HG02678 (cell line): ENCODE data around the gene FBP1.
"Not testable (repeated sequence)": the region's sequence is repeated elsewhere in the genome, so short reads cannot be mapped to it uniquely, and the experiment has no call there.

ENCODE experiments used
- ATAC-seq: cut with Tn5 transposase; IDR thresholded peaks from one replicate; pipeline ENCODE4 v1.9.1; 2021; ENCODE audit warnings: mild to moderate bottlenecking, moderate library complexity; ENCODE audit not compliant: unreplicated experiment

FBP1 gene

GRCh38 chr9:94623253-94623652, 16.1 kb downstream of the FBP1 start:
- no peak for ATAC-seq

GRCh38 chr9:94622087-94622800, 17.1 kb downstream of the FBP1 start:
- no peak for ATAC-seq

DNA sequence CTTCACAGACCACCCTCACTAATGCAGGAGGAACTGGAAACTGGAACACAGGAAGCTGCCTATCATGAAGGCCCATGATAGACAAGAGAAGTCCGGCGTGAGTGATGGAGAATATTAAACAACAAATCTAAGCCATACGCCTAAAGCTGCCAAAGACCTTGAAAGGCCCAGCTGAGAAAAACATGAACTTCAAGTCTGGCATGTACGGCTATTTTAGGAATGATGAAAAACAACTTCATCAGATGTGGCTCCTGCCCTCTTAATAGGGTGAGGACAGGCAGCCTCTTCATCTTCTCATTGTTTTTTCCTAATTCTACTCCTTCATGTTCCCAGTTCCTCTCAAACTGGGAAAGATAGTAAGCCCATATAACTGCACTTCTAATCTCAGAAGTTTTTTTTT, 20.3 kb downstream of the FBP1 start:
- no peak for ATAC-seq

GRCh38 chr9:94613003-94613402, 26.3 kb downstream of the FBP1 start:
- ATAC-seq, result no peak

DNA sequence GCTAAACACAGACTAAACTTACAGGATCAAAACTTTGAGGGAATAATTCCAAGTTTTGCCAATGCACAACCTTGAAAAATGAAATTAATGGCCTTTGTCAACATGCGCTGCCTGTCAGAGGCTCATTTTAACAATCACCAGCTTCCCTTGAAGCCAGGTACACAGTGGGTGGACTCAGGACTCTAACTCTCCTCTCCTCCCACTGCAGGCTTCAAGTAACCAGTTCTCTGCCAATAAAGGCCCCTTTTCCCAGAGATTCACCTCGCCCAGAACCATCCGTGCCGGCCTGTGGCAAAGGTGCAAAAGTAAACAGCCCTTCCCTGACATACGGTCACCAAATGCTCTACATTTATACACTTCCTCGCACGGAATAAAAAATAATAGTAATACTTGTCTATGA, 27.2 kb downstream of the FBP1 start:
- ATAC-seq, result no peak

- no peak for ATAC-seq
Measured at GRCh38 chr9:94611638-94612068, 27.7 kb downstream of the FBP1 start.

- no peak for ATAC-seq
Measured at GRCh38 chr9:94610181-94610606, 29.1 kb downstream of the FBP1 start.

GRCh38 chr9:94607423-94607691, 32.0 kb downstream of the FBP1 start:
- ATAC-seq, result no peak

DNA sequence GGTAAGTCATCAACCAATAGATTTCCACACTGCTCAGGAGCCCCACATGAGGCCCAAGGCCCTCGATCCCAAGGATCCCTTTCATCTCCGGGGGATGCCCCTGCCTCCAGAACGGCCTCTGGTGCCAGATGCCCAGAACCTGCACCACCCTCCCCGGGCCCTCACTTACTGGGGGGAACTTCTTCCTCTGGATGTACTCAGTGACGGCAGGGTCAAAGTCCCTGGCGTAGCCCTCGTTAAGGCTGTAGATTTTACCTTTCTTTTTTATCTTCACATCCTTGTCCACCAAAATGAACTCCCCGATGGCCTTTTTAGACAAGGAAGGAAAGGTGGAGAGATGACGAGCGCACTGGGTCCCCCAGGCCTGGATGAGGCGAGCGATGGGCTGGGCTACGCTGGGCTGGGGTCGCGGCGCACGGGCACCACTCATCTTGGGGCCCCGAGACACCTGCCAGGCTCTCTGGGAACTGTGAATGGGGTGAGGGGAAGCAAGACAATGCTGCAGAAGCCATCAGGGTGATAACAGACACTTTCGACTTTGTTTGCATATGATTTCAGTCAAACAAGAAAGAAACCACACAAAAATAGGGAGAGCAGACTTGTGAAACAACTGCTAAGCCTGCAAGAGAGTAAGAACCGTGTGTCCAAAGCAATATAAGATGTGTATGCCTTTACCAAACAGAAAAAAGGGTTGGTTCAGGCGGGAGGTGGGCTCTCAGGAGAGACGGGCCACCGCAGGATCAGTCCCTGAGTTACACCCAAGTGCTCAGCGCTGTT, 32.5 kb downstream of the FBP1 start:
- no peak for ATAC-seq

GRCh38 chr9:94603259-94604160, 35.8 kb downstream of the FBP1 start:
- peak; percentile 66 for ATAC-seq

DNA sequence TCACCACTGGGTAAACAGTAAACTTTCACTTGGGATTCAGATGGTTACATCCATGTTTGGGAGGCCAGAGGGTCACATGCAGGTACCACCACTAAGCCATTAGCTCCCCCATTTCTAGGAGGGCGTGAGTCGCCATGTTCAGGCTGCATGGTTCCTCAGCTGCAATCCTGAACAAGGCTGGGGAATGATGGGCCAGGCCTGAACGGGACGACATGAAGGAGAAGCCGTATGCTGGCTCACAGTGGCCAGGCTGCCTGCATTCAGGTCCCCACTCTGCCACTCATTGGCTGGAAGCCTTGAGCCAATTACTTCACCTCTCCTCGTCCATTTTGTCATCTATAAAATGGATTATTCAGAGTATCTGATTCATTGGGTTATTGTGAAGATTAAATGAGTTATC, 36.7 kb downstream of the FBP1 start:
- no peak for ATAC-seq

GRCh38 chr9:94600715-94601114, 38.6 kb downstream of the FBP1 start:
- ATAC-seq, result no peak

- no peak for ATAC-seq
Measured at GRCh38 chr9:94600258-94600657, 39.1 kb downstream of the FBP1 start.

- ATAC-seq, result no peak
Measured at GRCh38 chr9:94599102-94599501, 40.2 kb downstream of the FBP1 start.

DNA sequence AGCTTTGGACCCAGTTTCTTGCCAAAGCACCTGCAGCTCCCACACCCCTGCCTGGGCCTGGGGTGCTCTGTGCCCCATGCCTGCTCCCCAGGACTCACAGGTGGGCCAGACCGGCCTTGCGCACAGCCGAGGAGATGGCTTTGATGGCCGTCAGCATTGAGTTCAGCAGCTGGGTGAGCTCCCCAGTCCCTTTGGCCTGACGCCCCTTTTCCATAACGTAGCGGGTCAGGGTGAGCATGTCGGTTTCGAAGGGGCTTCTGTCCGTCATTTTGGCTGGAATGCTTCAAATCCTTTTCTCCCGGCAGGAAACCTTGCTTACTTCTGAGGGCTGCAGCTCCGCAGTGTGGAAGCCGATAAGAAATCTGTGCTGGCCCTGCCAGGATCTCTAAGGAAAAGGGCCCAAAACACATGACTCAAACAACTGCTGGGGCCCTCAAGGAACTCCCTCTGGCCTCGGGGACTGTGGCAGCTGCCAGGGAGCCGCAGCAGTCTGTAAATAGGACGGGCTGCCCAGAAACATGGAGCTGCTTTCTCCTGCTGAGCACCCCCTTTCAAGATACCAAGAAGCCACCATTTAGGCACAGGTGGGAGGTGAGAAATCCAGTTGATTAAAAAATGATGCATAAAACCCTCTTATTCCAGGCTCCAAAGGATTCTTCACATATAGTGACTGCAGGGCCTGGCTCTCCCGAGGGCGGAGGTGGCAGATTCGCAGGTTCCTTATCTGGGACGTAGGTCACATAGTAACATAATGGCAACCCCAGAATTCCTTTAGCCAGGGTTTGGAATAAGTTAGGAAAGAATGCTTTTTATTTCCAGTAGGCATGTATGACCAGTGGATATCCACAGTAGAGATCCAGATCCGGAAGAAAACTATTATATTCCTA, 45.6 kb downstream of the FBP1 start, which contains the start of gene FBP2:
TSS of gene FBP2 (minus strand) at position 366 of the 887 bp plus-strand sequence. CDS start at position 268, 98 bp downstream.
- no peak for ATAC-seq

GRCh38 chr9:94592683-94593082, 46.6 kb downstream of the FBP1 start:
- not testable (repeated sequence) for ATAC-seq

DNA sequence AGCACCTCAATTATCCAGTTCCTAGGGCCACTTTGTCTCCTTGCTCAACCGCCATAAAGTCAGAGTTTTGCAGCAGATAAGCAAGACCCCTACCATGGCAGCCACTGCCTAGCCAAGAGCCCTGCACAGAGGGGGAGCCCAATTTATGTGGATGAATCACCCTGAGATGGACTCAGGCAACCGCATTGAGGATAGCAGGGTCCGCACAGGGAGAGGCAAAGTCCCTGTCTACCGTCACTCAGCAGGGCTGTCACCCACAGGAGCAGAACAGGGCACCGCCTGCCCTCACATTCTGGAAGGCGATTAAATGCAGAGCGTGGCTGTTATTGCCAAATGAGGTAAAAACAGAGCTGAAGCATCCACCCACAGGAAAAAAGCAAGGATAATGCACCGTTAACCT, 47.4 kb downstream of the FBP1 start:
- no peak for ATAC-seq

DNA sequence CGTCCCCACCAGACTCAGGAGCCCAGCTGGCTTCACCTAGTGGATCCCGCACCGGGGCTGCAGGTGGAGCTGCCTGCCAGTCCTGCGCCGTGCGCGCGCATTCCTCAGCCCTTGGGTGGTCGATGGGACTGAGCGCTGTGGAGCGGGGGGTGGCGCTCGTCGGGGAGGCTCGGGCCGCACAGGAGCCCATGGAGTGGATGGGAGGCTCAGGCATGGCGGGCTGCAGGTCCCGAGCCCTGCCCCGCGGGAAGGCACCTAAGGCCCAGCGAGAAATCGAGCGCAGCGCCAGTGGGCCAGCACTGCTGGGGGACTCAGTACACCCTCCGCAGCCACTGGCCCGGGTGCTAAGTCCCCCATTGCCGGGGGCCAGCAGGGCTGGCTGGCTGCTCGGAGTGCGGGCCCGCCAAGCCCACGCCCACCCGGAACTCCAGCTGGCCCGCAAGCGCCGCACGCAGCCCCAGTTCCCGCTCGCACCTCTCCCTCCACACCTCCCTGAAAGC, 48.2 kb downstream of the FBP1 start:
- ATAC-seq, result not testable (repeated sequence)

GRCh38 chr9:94588681-94589080, 50.6 kb downstream of the FBP1 start:
- ATAC-seq, result no peak

DNA sequence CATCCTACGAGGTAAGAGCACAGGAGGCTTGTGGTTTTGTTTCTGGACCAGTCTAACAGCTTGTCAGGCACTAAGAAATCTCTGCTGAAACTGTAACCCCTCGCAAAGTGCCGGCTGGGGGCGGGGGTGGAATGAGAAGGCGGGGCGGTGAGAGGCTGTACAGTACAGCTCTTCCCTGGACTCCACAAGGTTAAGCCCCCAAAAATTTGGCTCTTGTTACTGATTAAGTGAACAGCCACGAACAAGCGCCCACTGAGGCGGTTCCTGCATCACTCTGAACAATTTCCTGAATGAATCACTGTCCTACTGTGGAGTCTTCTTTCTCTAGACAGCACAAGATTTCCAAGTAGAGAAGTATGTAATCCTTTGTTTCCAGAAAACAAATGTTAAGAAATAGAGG, 52.5 kb downstream of the FBP1 start:
- no peak for ATAC-seq
